ENCODE measurements around the gene AQP12B.
"Not testable (repeated sequence)": the region's sequence is repeated elsewhere in the genome, so short reads cannot be mapped to it uniquely, and the experiment has no call there.

AQP12B gene

GRCh38 chr2:240686460-240686859 is 3.8 kb upstream of the AQP12B start:
- Histone ChIP-seq H3K36me3 (ENCODE audit: insufficient read depth, low read length) (no peaks in the 10 kb centered on the region), H3K27me3 (ENCODE audit: insufficient read depth, low read length, poor library complexity) (peaks cover 10% of the 10 kb centered on the region), H3K9ac (ENCODE audit: low read depth, low read length) (no peak overlapping the region), H3K4me2 (ENCODE audit: insufficient read depth, low read length) (no peak overlapping the region), H2AFZ (ENCODE audit: low read depth, low read length) (no peak overlapping the region), H3K9me3 (ENCODE audit: insufficient read depth, low read length, severe bottlenecking) (no peaks in the 10 kb centered on the region), H3K79me2 (ENCODE audit: insufficient read depth, low read length) (no peaks in the 10 kb centered on the region), H3K4me3 (ENCODE audit: low read depth in 1 of 2, low read length in 2 of 2) (no peak overlapping the region), H3K4me1 (ENCODE audit: insufficient read depth, low read length) (no peaks in the 10 kb centered on the region), H4K20me1 (ENCODE audit: insufficient read depth, low read length) (no peaks in the 10 kb centered on the region), H3K27ac (ENCODE audit: low read length) (no peak overlapping the region)
- DNase-seq (no peak), ATAC-seq (ENCODE audit: insufficient read depth, low read depth) (no peak)
- TF ChIP-seq CTCF (IDR thresholded peaks at IDR 0.05; ENCODE audit: borderline replicate concordance, extremely low read depth, low read length, poor library complexity, severe bottlenecking) (no peak), EZH2 (IDR thresholded peaks at IDR 0.05; ENCODE audit: borderline replicate concordance, low read depth, low read length, severe bottlenecking) (no peak)

- Histone ChIP-seq H4K20me1 (ENCODE audit: insufficient read depth, low read length) (no peaks in the 10 kb centered on the region), H2AFZ (ENCODE audit: low read depth, low read length) (no peak overlapping the region), H3K36me3 (ENCODE audit: insufficient read depth, low read length) (no peaks in the 10 kb centered on the region), H3K4me1 (ENCODE audit: insufficient read depth, low read length) (no peaks in the 10 kb centered on the region), H3K4me3 (ENCODE audit: low read depth in 1 of 2, low read length in 2 of 2) (no peak overlapping the region), H3K4me2 (ENCODE audit: insufficient read depth, low read length) (no peak overlapping the region), H3K9ac (ENCODE audit: low read depth, low read length) (no peak overlapping the region), H3K27me3 (ENCODE audit: insufficient read depth, low read length, poor library complexity) (peaks cover 10% of the 10 kb centered on the region), H3K27ac (ENCODE audit: low read length) (no peak overlapping the region), H3K9me3 (ENCODE audit: insufficient read depth, low read length, severe bottlenecking) (no peaks in the 10 kb centered on the region), H3K79me2 (ENCODE audit: insufficient read depth, low read length) (no peaks in the 10 kb centered on the region)
- DNase-seq: no peak
- ATAC-seq (ENCODE audit: insufficient read depth, low read depth): no peak
- TF ChIP-seq CTCF (IDR thresholded peaks at IDR 0.05; ENCODE audit: borderline replicate concordance, extremely low read depth, low read length, poor library complexity, severe bottlenecking): no peak
- TF ChIP-seq EZH2 (IDR thresholded peaks at IDR 0.05; ENCODE audit: borderline replicate concordance, low read depth, low read length, severe bottlenecking): no peak
These were observed 3.2 kb upstream of the AQP12B start for GRCh38 chr2:240685771-240686371.

DNA sequence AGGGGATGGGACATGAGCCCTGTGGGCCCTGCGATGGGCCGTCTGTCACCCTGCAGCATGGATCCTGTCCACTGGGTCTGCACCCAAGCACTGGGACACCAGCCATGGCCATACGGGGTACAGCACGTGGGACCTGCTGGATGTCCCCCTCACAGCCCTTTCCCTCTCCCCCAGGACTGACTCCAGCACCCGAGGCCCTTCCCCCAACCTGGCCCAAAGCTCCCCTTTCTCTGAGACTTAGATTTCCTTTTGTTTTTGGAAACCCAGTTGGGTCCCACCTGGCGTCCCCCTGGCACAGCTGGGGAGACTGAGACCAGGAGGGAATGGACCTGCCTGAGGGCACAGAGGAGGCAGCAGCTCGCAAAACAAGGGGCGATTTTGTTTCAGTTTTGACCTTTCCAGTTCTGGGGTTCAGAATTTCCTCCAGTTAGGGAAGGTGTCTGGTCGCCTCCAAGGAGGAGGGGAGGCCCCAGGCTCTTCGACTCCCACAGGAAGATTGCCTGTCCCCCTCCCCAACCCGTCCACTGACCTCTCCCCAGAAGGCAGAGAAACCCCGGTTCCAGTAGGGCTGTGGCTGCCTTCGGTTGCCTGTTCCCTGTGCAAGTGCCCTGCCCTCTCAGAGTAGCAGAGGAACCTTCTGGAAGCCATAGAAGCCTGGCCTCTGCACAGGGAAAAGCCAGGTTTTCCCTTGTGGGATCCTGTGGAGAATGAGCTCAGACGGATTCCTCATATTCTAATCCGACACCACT is 1.5 kb upstream of the AQP12B start:
- H3K27me3 ChIP-seq (ENCODE audit: insufficient read depth, low read length, poor library complexity): peaks cover 10% of the 10 kb centered on the region
- not testable (repeated sequence) for H3K9ac ChIP-seq (ENCODE audit: low read depth, low read length); H3K9me3 ChIP-seq (ENCODE audit: insufficient read depth, low read length, severe bottlenecking); H3K4me3 ChIP-seq (ENCODE audit: low read depth in 1 of 2, low read length in 2 of 2); H3K36me3 ChIP-seq (ENCODE audit: insufficient read depth, low read length); H4K20me1 ChIP-seq (ENCODE audit: insufficient read depth, low read length); DNase-seq; H3K4me1 ChIP-seq (ENCODE audit: insufficient read depth, low read length); H3K27ac ChIP-seq (ENCODE audit: low read length); ATAC-seq (ENCODE audit: insufficient read depth, low read depth); H3K4me2 ChIP-seq (ENCODE audit: insufficient read depth, low read length); H3K79me2 ChIP-seq (ENCODE audit: insufficient read depth, low read length); H2AFZ ChIP-seq (ENCODE audit: low read depth, low read length)

- ATAC-seq (ENCODE audit: insufficient read depth, low read depth); DNase-seq; H2AFZ ChIP-seq (ENCODE audit: low read depth, low read length): not testable (repeated sequence)
These were observed 769 bp upstream of the AQP12B start for GRCh38 chr2:240683329-240683979.

GRCh38 chr2:240680185-240680584 is 2.5 kb downstream of the AQP12B start:
- not testable (repeated sequence) for H3K79me2 ChIP-seq (ENCODE audit: insufficient read depth, low read length); H3K4me2 ChIP-seq (ENCODE audit: insufficient read depth, low read length); H3K4me1 ChIP-seq (ENCODE audit: insufficient read depth, low read length); H3K36me3 ChIP-seq (ENCODE audit: insufficient read depth, low read length); H2AFZ ChIP-seq (ENCODE audit: low read depth, low read length); H3K27ac ChIP-seq (ENCODE audit: low read length); H3K4me3 ChIP-seq (ENCODE audit: low read depth in 1 of 2, low read length in 2 of 2); DNase-seq; H3K9ac ChIP-seq (ENCODE audit: low read depth, low read length); H3K27me3 ChIP-seq (ENCODE audit: insufficient read depth, low read length, poor library complexity); H4K20me1 ChIP-seq (ENCODE audit: insufficient read depth, low read length); ATAC-seq (ENCODE audit: insufficient read depth, low read depth); H3K9me3 ChIP-seq (ENCODE audit: insufficient read depth, low read length, severe bottlenecking)

More at GRCh38 chr2:240683329-240683979, 769 bp upstream of the AQP12B start:
- H3K27me3 ChIP-seq (ENCODE audit: insufficient read depth, low read length, poor library complexity): peaks cover 10% of the 10 kb centered on the region
- not testable (repeated sequence) for H3K36me3 ChIP-seq (ENCODE audit: insufficient read depth, low read length); H4K20me1 ChIP-seq (ENCODE audit: insufficient read depth, low read length); H3K9ac ChIP-seq (ENCODE audit: low read depth, low read length); H3K9me3 ChIP-seq (ENCODE audit: insufficient read depth, low read length, severe bottlenecking); H3K27ac ChIP-seq (ENCODE audit: low read length); H3K4me1 ChIP-seq (ENCODE audit: insufficient read depth, low read length); H3K4me3 ChIP-seq (ENCODE audit: low read depth in 1 of 2, low read length in 2 of 2); H3K79me2 ChIP-seq (ENCODE audit: insufficient read depth, low read length); H3K4me2 ChIP-seq (ENCODE audit: insufficient read depth, low read length)

DNA sequence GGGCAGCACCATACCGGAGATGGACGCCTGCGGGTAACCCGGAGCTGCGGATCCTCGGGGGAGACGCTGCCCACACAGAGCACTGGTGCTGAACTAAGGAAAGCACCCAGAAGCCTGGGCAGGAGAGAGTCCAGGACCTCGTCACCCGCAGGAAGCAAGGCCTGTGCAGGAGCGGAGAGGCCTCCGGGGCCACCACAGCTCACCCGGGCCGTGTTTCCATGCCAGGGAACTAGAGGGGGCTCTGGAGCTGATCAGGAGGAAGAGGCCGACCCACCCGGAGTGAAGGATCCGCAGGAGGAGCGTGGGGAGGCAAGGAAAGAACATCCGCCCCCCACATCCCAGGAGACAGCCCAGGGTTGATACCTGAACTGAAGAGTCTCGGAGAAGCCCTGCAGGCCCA is 3.8 kb downstream of the AQP12B start:
- H2AFZ ChIP-seq (ENCODE audit: low read depth, low read length); H3K9ac ChIP-seq (ENCODE audit: low read depth, low read length); H3K27me3 ChIP-seq (ENCODE audit: insufficient read depth, low read length, poor library complexity); H3K4me1 ChIP-seq (ENCODE audit: insufficient read depth, low read length); ATAC-seq (ENCODE audit: insufficient read depth, low read depth); H3K4me2 ChIP-seq (ENCODE audit: insufficient read depth, low read length); DNase-seq; H3K4me3 ChIP-seq (ENCODE audit: low read depth in 1 of 2, low read length in 2 of 2); H3K9me3 ChIP-seq (ENCODE audit: insufficient read depth, low read length, severe bottlenecking); H3K36me3 ChIP-seq (ENCODE audit: insufficient read depth, low read length); H3K27ac ChIP-seq (ENCODE audit: low read length); H3K79me2 ChIP-seq (ENCODE audit: insufficient read depth, low read length); H4K20me1 ChIP-seq (ENCODE audit: insufficient read depth, low read length): not testable (repeated sequence)
